ENCODE data around the gene TLR7. TPM values are rescaled to one million over a fixed set of nuclear protein-coding genes. Genes with fewer than 3 reads are reported as not detected.

The TLR7 gene
- not detected for polyA plus RNA-seq (2012; ENCODE audit: insufficient read length, low read depth)

- TF ChIP-seq TAF1 (IDR thresholded peaks at IDR 0.05; ENCODE audit: borderline replicate concordance, insufficient read depth, low read length): no peak
- no peak for TF ChIP-seq POLR2AphosphoS5 (IDR thresholded peaks at IDR 0.05; ENCODE audit: low read depth, low read length)
- no peak for TF ChIP-seq REST (IDR thresholded peaks at IDR 0.05; ENCODE audit: insufficient read depth in 1 of 2, low read depth in 2 of 2, low read length in 2 of 2)
- no peak for TF ChIP-seq FOXP2 (optimal IDR thresholded peaks at IDR 0.05; ENCODE audit: borderline replicate concordance, extremely low read depth, extremely low read length, insufficient read depth)
- no peak for TF ChIP-seq SIN3A (IDR thresholded peaks at IDR 0.05; ENCODE audit: borderline replicate concordance, insufficient read depth, low read length)
Observed at GRCh38 chrX:12866451-12867377, at the start of gene TLR7. Gene TLR7 (plus strand): TSS chrX:12867072. CDS start chrX:12867579, 507 bp downstream.

GRCh38 chrX:12817528-12817927 lies 49.3 kb upstream of the TLR7 start:
- TF ChIP-seq TAF1 (IDR thresholded peaks at IDR 0.05; ENCODE audit: borderline replicate concordance, insufficient read depth, low read length): no peak
- TF ChIP-seq SIN3A (IDR thresholded peaks at IDR 0.05; ENCODE audit: borderline replicate concordance, insufficient read depth, low read length): no peak
- no peak for TF ChIP-seq REST (IDR thresholded peaks at IDR 0.05; ENCODE audit: insufficient read depth in 1 of 2, low read depth in 2 of 2, low read length in 2 of 2)

GRCh38 chrX:12819222-12819621 lies 47.6 kb upstream of the TLR7 start:
- no peak for TF ChIP-seq FOXP2 (optimal IDR thresholded peaks at IDR 0.05; ENCODE audit: borderline replicate concordance, extremely low read depth, extremely low read length, insufficient read depth)
- no peak for TF ChIP-seq SIN3A (IDR thresholded peaks at IDR 0.05; ENCODE audit: borderline replicate concordance, insufficient read depth, low read length)
- TF ChIP-seq REST (IDR thresholded peaks at IDR 0.05; ENCODE audit: insufficient read depth in 1 of 2, low read depth in 2 of 2, low read length in 2 of 2): no peak
- TF ChIP-seq POLR2AphosphoS5 (IDR thresholded peaks at IDR 0.05; ENCODE audit: low read depth, low read length): no peak
- no peak for TF ChIP-seq TAF1 (IDR thresholded peaks at IDR 0.05; ENCODE audit: borderline replicate concordance, insufficient read depth, low read length)

- TF ChIP-seq FOXP2 (optimal IDR thresholded peaks at IDR 0.05; ENCODE audit: borderline replicate concordance, extremely low read depth, extremely low read length, insufficient read depth) (no peak), POLR2AphosphoS5 (IDR thresholded peaks at IDR 0.05; ENCODE audit: low read depth, low read length) (no peak), SIN3A (IDR thresholded peaks at IDR 0.05; ENCODE audit: borderline replicate concordance, insufficient read depth, low read length) (no peak), REST (IDR thresholded peaks at IDR 0.05; ENCODE audit: insufficient read depth in 1 of 2, low read depth in 2 of 2, low read length in 2 of 2) (no peak), TAF1 (IDR thresholded peaks at IDR 0.05; ENCODE audit: borderline replicate concordance, insufficient read depth, low read length) (no peak)
Observed at GRCh38 chrX:12820737-12821136, 46.1 kb upstream of the TLR7 start.

All from PFSK-1 (cell line).